ENCODE data around the gene PRSS12. TPM values are rescaled to one million over a fixed set of nuclear protein-coding genes. Genes with fewer than 3 reads are reported as not detected.
"Not testable (repeated sequence)": the region's sequence is repeated elsewhere in the genome, so short reads cannot be mapped to it uniquely, and the experiment has no call there.

Gene PRSS12
- total RNA-seq, 2 donors from 2014 or later: 1.7 to 43.0 TPM

DNA sequence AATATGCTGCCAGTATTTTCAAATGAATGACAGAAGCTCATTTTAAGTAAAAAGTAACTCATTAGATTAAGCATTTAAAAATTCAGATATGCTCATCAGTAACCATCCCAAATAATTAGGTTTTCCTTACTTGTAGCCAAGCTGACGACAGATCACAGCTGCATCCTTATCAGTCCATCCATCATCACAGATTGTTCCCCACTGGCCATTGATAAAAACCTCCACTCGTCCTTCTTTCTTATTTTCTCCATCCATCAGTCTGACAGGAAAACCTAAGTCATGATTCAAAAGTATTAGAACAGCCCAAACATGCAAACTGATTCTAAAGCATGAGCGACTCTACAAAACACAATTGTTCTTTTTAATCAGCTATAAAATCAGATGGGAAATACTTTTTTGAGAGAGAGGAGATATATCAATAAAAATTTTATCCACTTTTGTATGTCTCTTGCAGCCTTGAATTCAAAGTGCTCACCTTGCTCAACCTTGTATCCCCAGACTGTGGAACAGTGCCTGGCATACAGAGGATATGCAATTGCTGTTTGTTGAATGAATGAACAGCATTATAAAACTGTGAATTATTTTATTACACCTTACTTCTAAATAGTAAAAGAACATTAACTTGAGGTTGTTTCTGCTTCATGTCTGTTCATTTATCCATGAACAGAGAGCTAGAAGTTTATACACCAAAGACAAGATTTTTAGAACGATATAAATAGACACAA lies 44.3 kb downstream of the PRSS12 start:
- TF ChIP-seq POLR2AphosphoS5 (IDR thresholded peaks at IDR 0.05) (no peak), POLR2A (IDR thresholded peaks at IDR 0.05) (no peak)
- TF ChIP-seq, protein P1, sequence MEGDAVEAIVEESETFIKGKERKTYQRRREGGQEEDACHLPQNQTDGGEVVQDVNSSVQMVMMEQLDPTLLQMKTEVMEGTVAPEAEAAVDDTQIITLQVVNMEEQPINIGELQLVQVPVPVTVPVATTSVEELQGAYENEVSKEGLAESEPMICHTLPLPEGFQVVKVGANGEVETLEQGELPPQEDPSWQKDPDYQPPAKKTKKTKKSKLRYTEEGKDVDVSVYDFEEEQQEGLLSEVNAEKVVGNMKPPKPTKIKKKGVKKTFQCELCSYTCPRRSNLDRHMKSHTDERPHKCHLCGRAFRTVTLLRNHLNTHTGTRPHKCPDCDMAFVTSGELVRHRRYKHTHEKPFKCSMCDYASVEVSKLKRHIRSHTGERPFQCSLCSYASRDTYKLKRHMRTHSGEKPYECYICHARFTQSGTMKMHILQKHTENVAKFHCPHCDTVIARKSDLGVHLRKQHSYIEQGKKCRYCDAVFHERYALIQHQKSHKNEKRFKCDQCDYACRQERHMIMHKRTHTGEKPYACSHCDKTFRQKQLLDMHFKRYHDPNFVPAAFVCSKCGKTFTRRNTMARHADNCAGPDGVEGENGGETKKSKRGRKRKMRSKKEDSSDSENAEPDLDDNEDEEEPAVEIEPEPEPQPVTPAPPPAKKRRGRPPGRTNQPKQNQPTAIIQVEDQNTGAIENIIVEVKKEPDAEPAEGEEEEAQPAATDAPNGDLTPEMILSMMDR (IDR thresholded peaks at IDR 0.05): no peak
- intact Hi-C loops (cut with DNase I): no loop called here
- WGBS: 55% methylated on average over 4 of the region's 4 CpGs
- Histone ChIP-seq H3K36me3 (no peaks in the 10 kb centered on the region), H3K9me3 (no peaks in the 10 kb centered on the region), H3K27me3 (replicated peaks; ENCODE audit: insufficient read depth) (no peaks in the 10 kb centered on the region), H3K4me1 (replicated peaks) (no peaks in the 10 kb centered on the region), H3K27ac (no peak overlapping the region), H3K4me3 (no peak overlapping the region)
- DNase-seq (ENCODE audit: low spot score): no peak

GRCh38 chr4:118307643-118308042 lies 45.2 kb downstream of the PRSS12 start:
- intact Hi-C loops (cut with DNase I): no loop called here
- TF ChIP-seq, protein P1 (IDR thresholded peaks at IDR 0.05): no peak
- TF ChIP-seq POLR2A (IDR thresholded peaks at IDR 0.05) (no peak), POLR2AphosphoS5 (IDR thresholded peaks at IDR 0.05) (no peak)
- WGBS: 42% methylated on average over 2 of the region's 2 CpGs
- Histone ChIP-seq H3K36me3 (no peaks in the 10 kb centered on the region), H3K4me1 (replicated peaks) (no peaks in the 10 kb centered on the region), H3K9me3 (no peaks in the 10 kb centered on the region), H3K27me3 (replicated peaks; ENCODE audit: insufficient read depth) (no peaks in the 10 kb centered on the region), H3K4me3 (no peak overlapping the region), H3K27ac (no peak overlapping the region)
- DNase-seq (ENCODE audit: low spot score): no peak

DNA sequence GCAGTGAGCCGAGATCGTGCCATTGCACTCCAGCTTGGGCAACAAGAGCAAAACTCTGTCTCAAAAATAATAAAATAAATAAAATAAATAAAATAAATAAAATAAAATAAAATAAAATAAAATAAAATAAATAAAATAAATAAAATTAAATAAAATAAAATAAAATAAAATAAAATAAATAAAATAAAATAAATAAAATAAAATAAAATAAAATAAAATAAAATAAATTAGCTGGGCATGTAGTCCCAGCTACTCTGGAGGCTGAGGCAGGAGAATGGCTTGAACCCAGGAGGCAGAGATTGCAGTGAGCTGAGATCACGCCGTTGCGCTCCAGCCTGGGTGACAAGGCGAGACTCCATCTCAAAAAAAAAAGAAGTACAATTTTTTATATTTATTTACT lies 53.2 kb downstream of the PRSS12 start:
- H3K36me3 ChIP-seq; intact Hi-C loops (cut with DNase I); DNase-seq (ENCODE audit: low spot score); H3K4me1 ChIP-seq (replicated peaks); H3K27ac ChIP-seq; H3K27me3 ChIP-seq (replicated peaks; ENCODE audit: insufficient read depth); H3K9me3 ChIP-seq; H3K4me3 ChIP-seq: not testable (repeated sequence)
- 97% methylated on average over 6 of the region's 6 CpGs for WGBS

DNA sequence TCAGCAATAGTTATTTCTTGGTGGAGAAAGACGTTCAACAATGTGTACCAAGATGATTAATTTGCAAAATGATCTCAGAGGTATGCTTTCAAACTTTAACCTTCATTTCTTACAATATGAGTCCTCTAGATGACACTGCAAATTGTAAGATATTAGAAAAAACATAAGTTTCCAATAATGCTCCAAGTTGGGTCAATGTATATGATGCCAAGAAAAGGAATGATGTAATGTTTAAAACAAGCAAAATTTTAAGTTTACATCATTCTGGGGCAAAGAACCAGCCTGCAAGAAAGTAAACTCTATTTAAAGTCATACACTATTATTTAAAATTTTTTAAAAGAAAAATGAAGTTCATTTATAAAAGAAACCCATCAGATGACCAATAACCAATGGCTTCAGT lies 56.1 kb downstream of the PRSS12 start:
- Histone ChIP-seq H3K4me1 (replicated peaks) (no peaks in the 10 kb centered on the region), H3K27ac (no peak overlapping the region), H3K4me3 (no peak overlapping the region), H3K9me3 (no peaks in the 10 kb centered on the region), H3K27me3 (replicated peaks; ENCODE audit: insufficient read depth) (no peaks in the 10 kb centered on the region), H3K36me3 (no peaks in the 10 kb centered on the region)
- no peak for DNase-seq (ENCODE audit: low spot score)
- intact Hi-C loops (cut with DNase I): no loop called here
- WGBS: 53% methylated on average over 1 of the region's 1 CpG
- TF ChIP-seq, protein P1 (IDR thresholded peaks at IDR 0.05): no peak
- TF ChIP-seq POLR2AphosphoS5 (IDR thresholded peaks at IDR 0.05) (no peak), POLR2A (IDR thresholded peaks at IDR 0.05) (no peak)

DNA sequence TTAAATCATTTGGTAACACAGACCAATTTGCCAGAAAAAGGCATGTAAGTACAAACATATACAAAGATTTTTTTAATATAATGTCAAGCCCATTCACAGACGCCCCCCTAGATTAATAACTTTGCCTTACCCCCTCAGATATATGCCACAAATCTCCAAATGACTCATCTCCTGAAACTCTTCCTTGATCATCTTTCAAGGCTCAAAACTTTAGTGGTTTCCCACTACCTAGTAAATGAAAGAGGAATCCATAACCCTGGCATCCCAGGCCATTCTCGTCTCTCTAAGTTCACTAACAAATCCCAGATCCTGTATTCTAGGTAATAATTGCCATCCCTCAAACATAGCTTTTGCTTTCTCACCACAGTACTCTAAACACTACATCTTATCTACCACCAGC lies 61.9 kb downstream of the PRSS12 start:
- H3K36me3 ChIP-seq: no peaks in the 10 kb centered on the region
- H3K4me3 ChIP-seq: no peak overlapping the region
- no peak overlapping the region for H3K27ac ChIP-seq
- TF ChIP-seq POLR2AphosphoS5 (IDR thresholded peaks at IDR 0.05): no peak
- no peaks in the 10 kb centered on the region for H3K4me1 ChIP-seq (replicated peaks)
- WGBS: 71% methylated on average over 2 of the region's 2 CpGs
- no peaks in the 10 kb centered on the region for H3K27me3 ChIP-seq (replicated peaks; ENCODE audit: insufficient read depth)
- intact Hi-C loops (cut with DNase I): no loop called here
- H3K9me3 ChIP-seq: no peaks in the 10 kb centered on the region
- no peak for DNase-seq (ENCODE audit: low spot score)

- Histone ChIP-seq H3K9me3 (no peaks in the 10 kb centered on the region), H3K27ac (no peak overlapping the region), H3K4me1 (replicated peaks) (no peaks in the 10 kb centered on the region), H3K4me3 (no peak overlapping the region), H3K36me3 (no peaks in the 10 kb centered on the region), H3K27me3 (replicated peaks; ENCODE audit: insufficient read depth) (no peaks in the 10 kb centered on the region)
- intact Hi-C loops (cut with DNase I): no loop called here
- 9% methylated on average over 1 of the region's 1 CpG for WGBS
- DNase-seq (ENCODE audit: low spot score): no peak
- TF ChIP-seq POLR2A (IDR thresholded peaks at IDR 0.05) (no peak), POLR2AphosphoS5 (IDR thresholded peaks at IDR 0.05) (no peak)
- TF ChIP-seq, protein P1 (IDR thresholded peaks at IDR 0.05): no peak
Measured at GRCh38 chr4:118289794-118290193, 63.0 kb downstream of the PRSS12 start.
